ENCODE measurements around the gene FBF1.
"Not testable (repeated sequence)": the region's sequence is repeated elsewhere in the genome, so short reads cannot be mapped to it uniquely, and the experiment has no call there.

The FBF1 gene

GRCh38 chr17:75975757-75976174 lies 34.9 kb upstream of the FBF1 start:
- H3K4me1 ChIP-seq (ENCODE audit: insufficient read depth, low read length, poor library complexity, severe bottlenecking): peaks cover 40% of the 10 kb centered on the region
- H3K79me2 ChIP-seq (ENCODE audit: insufficient read depth, low read length): peaks cover 48% of the 10 kb centered on the region

GRCh38 chr17:75975187-75975586 lies 34.3 kb upstream of the FBF1 start:
- H4K20me1 ChIP-seq (ENCODE audit: insufficient read depth, low read length, poor library complexity, severe bottlenecking); H3K9me2 ChIP-seq (replicated peaks; ENCODE audit: low read depth, low read length); H3K9me3 ChIP-seq (ENCODE audit: insufficient read depth, low read depth, low read length); H3K27me3 ChIP-seq (ENCODE audit: insufficient read depth, low read length, poor library complexity, severe bottlenecking); H3K36me3 ChIP-seq (ENCODE audit: insufficient read depth, low read length); H3K4me3 ChIP-seq (ENCODE audit: low read length, poor library complexity, severe bottlenecking); H2AFZ ChIP-seq (ENCODE audit: low read length); H3F3A ChIP-seq (ENCODE audit: low read depth): not testable (repeated sequence)
- H3K4me2 ChIP-seq (ENCODE audit: low read depth, low read length, poor library complexity, severe bottlenecking): peak overlapping the region; percentile 56
- H3K79me2 ChIP-seq (ENCODE audit: insufficient read depth, low read length): peaks cover 42% of the 10 kb centered on the region
- H3K4me1 ChIP-seq (ENCODE audit: insufficient read depth, low read length, poor library complexity, severe bottlenecking): peaks cover 37% of the 10 kb centered on the region
- peak overlapping the region; percentile 39 for H3K9ac ChIP-seq (ENCODE audit: low read depth, low read length, poor library complexity, severe bottlenecking)

More at GRCh38 chr17:75975757-75976174, 34.9 kb upstream of the FBF1 start:
- Histone ChIP-seq H4K20me1 (ENCODE audit: insufficient read depth, low read length, poor library complexity, severe bottlenecking) (peaks cover 6% of the 10 kb centered on the region), H3K36me3 (ENCODE audit: insufficient read depth, low read length) (no peaks in the 10 kb centered on the region), H3K4me2 (ENCODE audit: low read depth, low read length, poor library complexity, severe bottlenecking) (peak overlapping the region; percentile 56), H2AFZ (ENCODE audit: low read length) (no peak overlapping the region), H3K4me3 (ENCODE audit: low read length, poor library complexity, severe bottlenecking) (peak overlapping the region; percentile 48), H3K9me2 (replicated peaks; ENCODE audit: low read depth, low read length) (no peaks in the 10 kb centered on the region), H3K9me3 (ENCODE audit: insufficient read depth, low read depth, low read length) (no peaks in the 10 kb centered on the region), H3K27me3 (ENCODE audit: insufficient read depth, low read length, poor library complexity, severe bottlenecking) (no peaks in the 10 kb centered on the region), H3F3A (ENCODE audit: low read depth) (no peaks in the 10 kb centered on the region; the same call in 1 of the 2 replicates), H3K9ac (ENCODE audit: low read depth, low read length, poor library complexity, severe bottlenecking) (peak overlapping the region; percentile 39)
- TF ChIP-seq EZH2phosphoT487 (IDR thresholded peaks at IDR 0.05; ENCODE audit: borderline replicate concordance) (no peak), CTCF (conservative IDR thresholded peaks at IDR 0.05; ENCODE audit: low read length) (no peak)

- Histone ChIP-seq H3K4me2 (ENCODE audit: low read depth, low read length, poor library complexity, severe bottlenecking) (no peak overlapping the region), H3K4me1 (ENCODE audit: insufficient read depth, low read length, poor library complexity, severe bottlenecking) (peaks cover 15% of the 10 kb centered on the region), H3K27me3 (ENCODE audit: insufficient read depth, low read length, poor library complexity, severe bottlenecking) (no peaks in the 10 kb centered on the region), H3K79me2 (ENCODE audit: insufficient read depth, low read length) (peaks cover 7% of the 10 kb centered on the region; the same call in 1 of the 2 replicates), H3K9me2 (replicated peaks; ENCODE audit: low read depth, low read length) (no peaks in the 10 kb centered on the region), H3K9me3 (ENCODE audit: insufficient read depth, low read depth, low read length) (no peaks in the 10 kb centered on the region), H2AFZ (ENCODE audit: low read length) (no peak overlapping the region), H3K9ac (ENCODE audit: low read depth, low read length, poor library complexity, severe bottlenecking) (no peak overlapping the region), H3K36me3 (ENCODE audit: insufficient read depth, low read length) (no peaks in the 10 kb centered on the region), H4K20me1 (ENCODE audit: insufficient read depth, low read length, poor library complexity, severe bottlenecking) (no peaks in the 10 kb centered on the region), H3F3A (ENCODE audit: low read depth) (no peaks in the 10 kb centered on the region; the same call in 1 of the 2 replicates), H3K4me3 (ENCODE audit: low read length, poor library complexity, severe bottlenecking) (no peak overlapping the region)
- no peak for TF ChIP-seq CTCF (conservative IDR thresholded peaks at IDR 0.05; ENCODE audit: low read length)
Measured at GRCh38 chr17:75970626-75971025, 29.8 kb upstream of the FBF1 start.

GRCh38 chr17:75970011-75970523 lies 29.2 kb upstream of the FBF1 start:
- H3K27me3 ChIP-seq (ENCODE audit: insufficient read depth, low read length, poor library complexity, severe bottlenecking): no peaks in the 10 kb centered on the region
- H3F3A ChIP-seq (ENCODE audit: low read depth): no peaks in the 10 kb centered on the region; the same call in 1 of the 2 replicates
- H4K20me1 ChIP-seq (ENCODE audit: insufficient read depth, low read length, poor library complexity, severe bottlenecking): no peaks in the 10 kb centered on the region
- H3K4me3 ChIP-seq (ENCODE audit: low read length, poor library complexity, severe bottlenecking): no peak overlapping the region
- TF ChIP-seq CTCF (conservative IDR thresholded peaks at IDR 0.05; ENCODE audit: low read length) (no peak), EZH2phosphoT487 (IDR thresholded peaks at IDR 0.05; ENCODE audit: borderline replicate concordance) (no peak)
- no peaks in the 10 kb centered on the region for H3K36me3 ChIP-seq (ENCODE audit: insufficient read depth, low read length)
- H2AFZ ChIP-seq (ENCODE audit: low read length): no peak overlapping the region
- H3K79me2 ChIP-seq (ENCODE audit: insufficient read depth, low read length): peaks cover 7% of the 10 kb centered on the region; the same call in 1 of the 2 replicates
- H3K4me1 ChIP-seq (ENCODE audit: insufficient read depth, low read length, poor library complexity, severe bottlenecking): peaks cover 11% of the 10 kb centered on the region
- H3K9me3 ChIP-seq (ENCODE audit: insufficient read depth, low read depth, low read length): no peaks in the 10 kb centered on the region
- H3K4me2 ChIP-seq (ENCODE audit: low read depth, low read length, poor library complexity, severe bottlenecking): no peak overlapping the region
- no peaks in the 10 kb centered on the region for H3K9me2 ChIP-seq (replicated peaks; ENCODE audit: low read depth, low read length)
- H3K9ac ChIP-seq (ENCODE audit: low read depth, low read length, poor library complexity, severe bottlenecking): no peak overlapping the region

- not testable (repeated sequence) for H4K20me1 ChIP-seq (ENCODE audit: insufficient read depth, low read length, poor library complexity, severe bottlenecking); H3K9me3 ChIP-seq (ENCODE audit: insufficient read depth, low read depth, low read length); H3K4me1 ChIP-seq (ENCODE audit: insufficient read depth, low read length, poor library complexity, severe bottlenecking); H3K27me3 ChIP-seq (ENCODE audit: insufficient read depth, low read length, poor library complexity, severe bottlenecking); H3F3A ChIP-seq (ENCODE audit: low read depth); H3K36me3 ChIP-seq (ENCODE audit: insufficient read depth, low read length); H2AFZ ChIP-seq (ENCODE audit: low read length); H3K9me2 ChIP-seq (replicated peaks; ENCODE audit: low read depth, low read length); H3K4me2 ChIP-seq (ENCODE audit: low read depth, low read length, poor library complexity, severe bottlenecking); H3K4me3 ChIP-seq (ENCODE audit: low read length, poor library complexity, severe bottlenecking); H3K9ac ChIP-seq (ENCODE audit: low read depth, low read length, poor library complexity, severe bottlenecking)
- peaks cover 11% of the 10 kb centered on the region; the same call in 1 of the 2 replicates for H3K79me2 ChIP-seq (ENCODE audit: insufficient read depth, low read length)
Measured at GRCh38 chr17:75969044-75969443, 28.2 kb upstream of the FBF1 start.
